Measurements from ENCODE around the gene FOCAD. TPM values are rescaled to one million over a fixed set of nuclear protein-coding genes. Genes with fewer than 3 reads are reported as not detected.
"Not testable (repeated sequence)": the region's sequence is repeated elsewhere in the genome, so short reads cannot be mapped to it uniquely, and the experiment has no call there.

The FOCAD gene
- total RNA-seq, 2 experiments from 2014 or later = 13.8 to 18.5 TPM

DNA sequence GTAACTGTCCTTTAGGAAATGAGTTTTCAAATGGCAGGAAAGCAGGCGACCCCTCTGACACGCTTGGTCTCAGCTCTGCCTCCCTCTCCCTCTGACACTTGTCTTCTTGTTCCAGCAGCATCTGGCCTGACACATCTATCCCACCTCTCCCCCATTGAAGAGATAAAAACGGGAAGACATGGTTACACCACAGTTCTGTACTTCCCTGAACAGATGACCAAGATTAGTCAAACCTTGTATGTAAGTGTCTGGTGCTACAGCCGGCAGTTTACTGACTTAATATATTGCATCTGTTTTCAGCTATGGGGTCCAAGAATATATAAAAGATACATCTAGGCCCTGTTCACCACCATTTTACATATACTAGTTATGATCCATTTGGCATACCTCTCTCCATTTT, 32.1 kb upstream of the FOCAD start:
- no peak for TF ChIP-seq EZH2phosphoT487 (IDR thresholded peaks at IDR 0.05; ENCODE audit: borderline replicate concordance, low read depth, low read length)
- TF ChIP-seq, protein P1, sequence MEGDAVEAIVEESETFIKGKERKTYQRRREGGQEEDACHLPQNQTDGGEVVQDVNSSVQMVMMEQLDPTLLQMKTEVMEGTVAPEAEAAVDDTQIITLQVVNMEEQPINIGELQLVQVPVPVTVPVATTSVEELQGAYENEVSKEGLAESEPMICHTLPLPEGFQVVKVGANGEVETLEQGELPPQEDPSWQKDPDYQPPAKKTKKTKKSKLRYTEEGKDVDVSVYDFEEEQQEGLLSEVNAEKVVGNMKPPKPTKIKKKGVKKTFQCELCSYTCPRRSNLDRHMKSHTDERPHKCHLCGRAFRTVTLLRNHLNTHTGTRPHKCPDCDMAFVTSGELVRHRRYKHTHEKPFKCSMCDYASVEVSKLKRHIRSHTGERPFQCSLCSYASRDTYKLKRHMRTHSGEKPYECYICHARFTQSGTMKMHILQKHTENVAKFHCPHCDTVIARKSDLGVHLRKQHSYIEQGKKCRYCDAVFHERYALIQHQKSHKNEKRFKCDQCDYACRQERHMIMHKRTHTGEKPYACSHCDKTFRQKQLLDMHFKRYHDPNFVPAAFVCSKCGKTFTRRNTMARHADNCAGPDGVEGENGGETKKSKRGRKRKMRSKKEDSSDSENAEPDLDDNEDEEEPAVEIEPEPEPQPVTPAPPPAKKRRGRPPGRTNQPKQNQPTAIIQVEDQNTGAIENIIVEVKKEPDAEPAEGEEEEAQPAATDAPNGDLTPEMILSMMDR (conservative IDR thresholded peaks at IDR 0.05; ENCODE audit: low read length) = no peak
- Histone ChIP-seq H4K20me1 (ENCODE audit: insufficient read depth, low read length) (no peaks in the 10 kb centered on the region), H3K9me3 (ENCODE audit: low read length) (no peaks in the 10 kb centered on the region), H3K4me2 (ENCODE audit: low read length) (no peak overlapping the region), H3K9me2 (ENCODE audit: insufficient read depth, low read length) (no peaks in the 10 kb centered on the region), H2AFZ (ENCODE audit: low read length) (no peak overlapping the region), H3K27ac (ENCODE audit: low read depth, low read length, poor library complexity, severe bottlenecking) (no peak overlapping the region), H3K36me3 (ENCODE audit: insufficient read depth, low read length) (no peaks in the 10 kb centered on the region), H3K4me1 (ENCODE audit: insufficient read depth, low read length, poor library complexity, severe bottlenecking) (no peaks in the 10 kb centered on the region), H3K79me2 (ENCODE audit: insufficient read depth, low read depth, low read length) (no peaks in the 10 kb centered on the region), H3K4me3 (ENCODE audit: low read depth, low read length, poor library complexity, severe bottlenecking) (no peak overlapping the region)
- ChIA-PET POLR2A (no interaction called here), CTCF (ENCODE audit: unreplicated experiment) (no interaction called here)
- DNase-seq (ENCODE audit: low spot score) = no peak
- no TSS peak for BruUV-seq (replicated peaks)
- intact Hi-C loops (cut with micrococcal nuclease; ENCODE audit: unreplicated experiment) = no loop called here

DNA sequence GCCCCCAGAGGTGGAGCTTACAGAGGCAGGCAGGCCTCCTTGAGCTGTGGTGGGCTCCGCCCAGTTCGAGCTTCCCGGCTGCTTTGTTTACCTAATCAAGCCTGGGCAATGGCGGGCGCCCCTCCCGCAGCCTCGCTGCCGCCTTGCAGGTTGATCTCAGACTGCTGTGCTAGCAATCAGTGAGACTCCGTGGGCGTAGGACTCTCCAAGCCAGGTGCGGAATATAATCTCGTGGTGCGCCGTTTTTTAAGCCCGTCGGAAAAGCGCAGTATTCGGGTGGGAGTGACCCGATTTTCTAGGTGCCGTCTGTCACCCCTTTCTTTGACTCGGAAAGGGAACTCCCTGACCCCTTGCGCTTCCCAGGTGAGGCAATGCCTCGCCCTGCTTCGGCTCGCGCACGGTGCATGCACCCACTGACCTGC, 25.8 kb upstream of the FOCAD start:
- POLR2A ChIA-PET; DNase-seq (ENCODE audit: low spot score); BruUV-seq (replicated peaks): not testable (repeated sequence)

DNA sequence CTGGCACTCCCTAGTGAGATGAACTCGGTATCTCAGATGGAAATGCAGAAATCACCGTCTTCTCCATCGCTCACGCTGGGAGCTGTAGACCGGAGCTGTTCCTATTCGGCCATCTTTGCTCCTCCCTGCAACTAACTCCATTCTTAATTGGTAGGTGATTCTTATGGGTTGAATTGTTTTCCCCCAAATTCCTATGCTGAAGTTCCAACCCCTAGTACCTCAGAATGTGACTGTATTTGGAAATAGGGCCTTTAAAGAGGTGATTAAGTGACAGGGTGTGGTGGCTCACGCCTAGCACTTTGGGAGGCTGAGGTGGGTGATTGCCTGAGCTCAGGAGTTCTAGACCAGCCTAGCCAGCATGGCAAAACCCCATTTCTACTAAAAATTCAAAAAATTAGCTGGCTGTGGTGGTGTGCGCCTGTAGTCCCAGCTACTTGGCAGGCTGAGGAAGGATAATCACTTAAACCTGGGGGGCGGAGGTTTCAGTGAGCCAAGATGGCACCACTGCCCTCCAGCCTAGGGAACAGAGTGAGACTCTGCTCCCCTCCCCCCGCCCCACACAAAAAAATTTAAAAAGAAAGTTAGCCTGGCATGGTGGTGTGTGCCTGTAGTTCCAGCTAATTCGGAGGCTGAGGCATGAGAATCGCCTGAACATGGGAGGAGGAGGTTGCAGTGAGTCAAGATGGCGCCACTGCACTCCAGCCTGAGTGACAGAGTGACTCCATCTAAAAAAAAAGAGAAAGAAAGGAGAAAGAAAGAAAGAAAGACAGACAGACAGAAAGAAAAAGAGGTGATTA, 25.2 kb upstream of the FOCAD start:
- BruUV-seq (replicated peaks) = no TSS peak

More for the DNA sequence above, 25.8 kb upstream of the FOCAD start:
- H4K20me1 ChIP-seq (ENCODE audit: insufficient read depth, low read length); H2AFZ ChIP-seq (ENCODE audit: low read length); CTCF ChIA-PET (ENCODE audit: unreplicated experiment); H3K27ac ChIP-seq (ENCODE audit: low read depth, low read length, poor library complexity, severe bottlenecking); H3K9me2 ChIP-seq (ENCODE audit: insufficient read depth, low read length); H3K4me2 ChIP-seq (ENCODE audit: low read length); H3K4me1 ChIP-seq (ENCODE audit: insufficient read depth, low read length, poor library complexity, severe bottlenecking); intact Hi-C loops (cut with micrococcal nuclease; ENCODE audit: unreplicated experiment); H3K4me3 ChIP-seq (ENCODE audit: low read depth, low read length, poor library complexity, severe bottlenecking); H3K36me3 ChIP-seq (ENCODE audit: insufficient read depth, low read length); H3K79me2 ChIP-seq (ENCODE audit: insufficient read depth, low read depth, low read length); H3K9me3 ChIP-seq (ENCODE audit: low read length): not testable (repeated sequence)

More for the DNA sequence above, 25.2 kb upstream of the FOCAD start:
- Histone ChIP-seq H3K4me3 (ENCODE audit: low read depth, low read length, poor library complexity, severe bottlenecking) (no peak overlapping the region), H3K9me3 (ENCODE audit: low read length) (no peaks in the 10 kb centered on the region), H3K4me2 (ENCODE audit: low read length) (no peak overlapping the region), H3K4me1 (ENCODE audit: insufficient read depth, low read length, poor library complexity, severe bottlenecking) (no peaks in the 10 kb centered on the region), H3K27ac (ENCODE audit: low read depth, low read length, poor library complexity, severe bottlenecking) (no peak overlapping the region), H2AFZ (ENCODE audit: low read length) (no peak overlapping the region), H4K20me1 (ENCODE audit: insufficient read depth, low read length) (no peaks in the 10 kb centered on the region), H3K9me2 (ENCODE audit: insufficient read depth, low read length) (no peaks in the 10 kb centered on the region), H3K79me2 (ENCODE audit: insufficient read depth, low read depth, low read length) (no peaks in the 10 kb centered on the region), H3K36me3 (ENCODE audit: insufficient read depth, low read length) (no peaks in the 10 kb centered on the region)
- no peak for DNase-seq (ENCODE audit: low spot score)
- TF ChIP-seq, protein P1 (conservative IDR thresholded peaks at IDR 0.05; ENCODE audit: low read length) = no peak
- no peak for TF ChIP-seq EZH2phosphoT487 (IDR thresholded peaks at IDR 0.05; ENCODE audit: borderline replicate concordance, low read depth, low read length)
- intact Hi-C loops (cut with micrococcal nuclease; ENCODE audit: unreplicated experiment) = no loop called here
- POLR2A ChIA-PET = interaction anchor here (0.9 kb wide), 1 partner anchor 15 kb away, joined by 3 read pairs; no protein-coding TSS in a partner anchor
- CTCF ChIA-PET (ENCODE audit: unreplicated experiment) = no interaction called here
